ENCODE measurements around the gene MSI2. TPM values are rescaled to one million over a fixed set of nuclear protein-coding genes. Genes with fewer than 3 reads are reported as not detected.

MSI2 gene
- total and polyA plus RNA-seq, 12 donors = 25.5 to 135 (median 121) TPM

GRCh38 chr17:57538736-57539456, 282.6 kb downstream of the MSI2 start:
- 78 to 79% methylated on average over 11 of the region's 11 CpGs for WGBS, 2 donors
- DNase-seq (no peak), ATAC-seq (no peak)
- H3K9me3 ChIP-seq = no peaks in the 10 kb centered on the region
- H3K27ac ChIP-seq = peak overlapping the region in 2 of 10 donors; percentile 60 to 71
- TF ChIP-seq CTCF (IDR thresholded peaks at IDR 0.05) = no peak
- peaks cover 16 to 68% (median 46%) of the 10 kb centered on the region in 9 donors for H3K4me1 ChIP-seq
- no peaks in the 10 kb centered on the region for H3K27me3 ChIP-seq
- intact Hi-C loops (cut with DNase I) = loop anchor here in 1 of 10 donors (10.0 kb wide), 1 partner anchor 294 kb away; no protein-coding TSS in a partner anchor
- no peaks in the 10 kb centered on the region for H3K36me3 ChIP-seq
- no peak overlapping the region for H3K4me3 ChIP-seq

GRCh38 chr17:57539529-57540301, 283.4 kb downstream of the MSI2 start:
- no peaks in the 10 kb centered on the region for H3K9me3 ChIP-seq
- peaks cover 16 to 73% (median 47%) of the 10 kb centered on the region in 9 donors for H3K4me1 ChIP-seq
- no peak overlapping the region for H3K4me3 ChIP-seq
- no peak for ATAC-seq
- TF ChIP-seq CTCF (IDR thresholded peaks at IDR 0.05) = no peak
- DNase-seq = no peak
- H3K27me3 ChIP-seq = no peaks in the 10 kb centered on the region
- 75 to 82% methylated on average over 8 of the region's 8 CpGs for WGBS, 2 donors
- H3K36me3 ChIP-seq = no peaks in the 10 kb centered on the region
- peak overlapping the region in 1 of 10 donors; percentile 6 for H3K27ac ChIP-seq
- intact Hi-C loops (cut with DNase I) = loop anchor here in 1 of 10 donors (10.0 kb wide), 1 partner anchor 295 kb away; no protein-coding TSS in a partner anchor

GRCh38 chr17:57540596-57540995, 284.3 kb downstream of the MSI2 start:
- Histone ChIP-seq H3K27ac (peak overlapping the region in 2 of 10 donors; percentile 51 to 80), H3K9me3 (no peaks in the 10 kb centered on the region), H3K36me3 (no peaks in the 10 kb centered on the region), H3K4me3 (no peak overlapping the region), H3K4me1 (peaks cover 13 to 71% (median 45%) of the 10 kb centered on the region in 9 donors), H3K27me3 (no peaks in the 10 kb centered on the region)
- DNase-seq (no peak), ATAC-seq (no peak)
- WGBS, 2 donors = 100% methylated on average over 2 of the region's 2 CpGs
- TF ChIP-seq CTCF (IDR thresholded peaks at IDR 0.05) = no peak
- intact Hi-C loops (cut with DNase I) = no loop called here

GRCh38 chr17:57541049-57541448, 284.7 kb downstream of the MSI2 start:
- Histone ChIP-seq H3K4me3 (no peak overlapping the region), H3K4me1 (peaks cover 13 to 71% (median 45%) of the 10 kb centered on the region in 9 donors), H3K9me3 (no peaks in the 10 kb centered on the region), H3K27ac (peak overlapping the region in 5 of 10 donors; percentile 35 to 80 (median 58)), H3K36me3 (no peaks in the 10 kb centered on the region), H3K27me3 (no peaks in the 10 kb centered on the region)
- ATAC-seq (no peak), DNase-seq (no peak)
- TF ChIP-seq CTCF (IDR thresholded peaks at IDR 0.05) = no peak
- intact Hi-C loops (cut with DNase I) = no loop called here
- WGBS, 2 donors = 91 to 95% methylated on average over 4 of the region's 4 CpGs
